K562 (cell line): ENCODE measurements around the gene CEND1. TPM values are rescaled to one million over a fixed set of nuclear protein-coding genes. Genes with fewer than 3 reads are reported as not detected.

Experiments
- ESRRA ChIP-seq: fragments of 450-650 bp; IDR thresholded peaks from 2 replicates; pipeline ENCODE4 v1.6.1; 2014; ENCODE audit warnings: low read depth, mild to moderate bottlenecking, moderate library complexity, borderline replicate concordance
- FOXA3 ChIP-seq, 2 experiments: fragments of 450-650 bp in 1 of 2; sonication (generic) in 1 of 2; formaldehyde crosslinking; IDR thresholded peaks in 1 of 2; conservative IDR thresholded peaks in 1 of 2; 2 replicates each; pipeline versions ENCODE4 v1.4.0 to v1.8.0; 2020 to 2022; ENCODE audit warnings: mild to moderate bottlenecking in 2 of 2, missing genetic modification reagents in 1 of 2
- FOXK1 ChIP-seq: sonication (generic); formaldehyde crosslinking; IDR thresholded peaks from 2 replicates; pipeline ENCODE4 v1.8.0; 2022; ENCODE audit warnings: missing genetic modification reagents, mild to moderate bottlenecking, borderline replicate concordance
- FOXP4 ChIP-seq: sonication (generic); formaldehyde crosslinking; IDR thresholded peaks from 2 replicates; pipeline ENCODE4 v1.8.0; 2022; ENCODE audit warnings: mild to moderate bottlenecking, missing genetic modification reagents, borderline replicate concordance
- KDM2B ChIP-seq: fragments of 250-450 bp; sonication (Bioruptor Pico); IDR thresholded peaks from 2 replicates; pipeline ENCODE4 v1.8.0; 2021; ENCODE audit warnings: mild to moderate bottlenecking, moderate library complexity
- RCOR1 ChIP-seq, 2 experiments: IDR thresholded peaks; 2 replicates each; pipeline ENCODE4 v1.6.1; 2012; ENCODE audit warnings: low read depth in 2 of 2, low read length in 2 of 2, borderline replicate concordance in 1 of 2, improper control_type of control experiment in 1 of 2
- REST ChIP-seq, 2 experiments: fragments of 450-650 bp; formaldehyde crosslinking in 1 of 2; IDR thresholded peaks; 2 replicates each; pipeline versions ENCODE4 v1.4.0 to v1.6.1; 2014 to 2020; ENCODE audit warnings: mild to moderate bottlenecking in 2 of 2, borderline replicate concordance in 1 of 2, low read depth in 1 of 2
- ZFPM2 ChIP-seq: fragments of 250-450 bp; sonication (Bioruptor Pico); IDR thresholded peaks from 2 replicates; pipeline ENCODE4 v1.5.1; 2022; ENCODE audit warnings: mild to moderate bottlenecking
- ZNF57 ChIP-seq: fragments of 450-650 bp; formaldehyde crosslinking; IDR thresholded peaks from 2 replicates; pipeline ENCODE4 v1.4.0; 2020; ENCODE audit warnings: mild to moderate bottlenecking, moderate library complexity
- ZNF639 ChIP-seq, 2 experiments: fragments of 200-800 bp in 1 of 2; sonication (Bioruptor generic) in 1 of 2; sonication (generic) in 1 of 2; formaldehyde crosslinking in 1 of 2; IDR thresholded peaks in 1 of 2; conservative IDR thresholded peaks in 1 of 2; 2 replicates each; pipeline versions ENCODE4 v1.5.0 to v1.6.1; 2016 to 2020; ENCODE audit warnings: missing compliant biosample characterization in 1 of 2, missing genetic modification characterization in 1 of 2, missing genetic modification reagents in 1 of 2
- polyA plus RNA-seq, 8 experiments: library from polyadenylated mRNA; depleted of rRNA in 4 of 8; stranded (reverse) in 5 of 8; unstranded in 3 of 8; fragments of >200 nt; fragmentation: Nextera tagmentation in 2 of 8; fragmentation: Illumina TruSeq in 1 of 8; extraction: Ambion mirVana in 2 of 8; extraction: Trizol in 1 of 8; gene quantifications; 2 replicates each; pipeline versions ENCODE4 v1.2.1 to v1.2.3, GENCODE V29; 2011 to 2014; ENCODE audit warnings: inconsistent platforms in 1 of 8, missing spikeins in 1 of 8
- total RNA-seq, 7 experiments: library from RNA; depleted of rRNA in 6 of 7; stranded (reverse); fragments of >200 nt in 6 of 7; fragmentation: Illumina TruSeq in 2 of 7; extraction: Trizol in 2 of 7; gene quantifications; 2 replicates each; pipeline versions ENCODE4 v1.2.1 to v1.2.3, GENCODE V29; 2011 to 2021; ENCODE audit warnings: low replicate concordance in 1 of 7
- TF ChIP-seq, protein P1 (sequence below), 2 experiments: fragments of 250-450 bp in 1 of 2; fragments of 450-650 bp in 1 of 2; sonication (Bioruptor Pico) in 1 of 2; IDR thresholded peaks; 2 replicates each; pipeline versions ENCODE4 v1.6.1 to v1.8.0; 2016 to 2021; ENCODE audit warnings: mild to moderate bottlenecking in 2 of 2, moderate library complexity in 2 of 2, missing compliant biosample characterization in 1 of 2, missing genetic modification characterization in 1 of 2

Gene CEND1
- total and polyA plus RNA-seq, 9 of the 15 experiments (the other 6 are each of a cell fraction or from before 2014, with no cell fraction given): 0.13 to 0.18 (median 0.16) TPM; not detected in 6

DNA sequence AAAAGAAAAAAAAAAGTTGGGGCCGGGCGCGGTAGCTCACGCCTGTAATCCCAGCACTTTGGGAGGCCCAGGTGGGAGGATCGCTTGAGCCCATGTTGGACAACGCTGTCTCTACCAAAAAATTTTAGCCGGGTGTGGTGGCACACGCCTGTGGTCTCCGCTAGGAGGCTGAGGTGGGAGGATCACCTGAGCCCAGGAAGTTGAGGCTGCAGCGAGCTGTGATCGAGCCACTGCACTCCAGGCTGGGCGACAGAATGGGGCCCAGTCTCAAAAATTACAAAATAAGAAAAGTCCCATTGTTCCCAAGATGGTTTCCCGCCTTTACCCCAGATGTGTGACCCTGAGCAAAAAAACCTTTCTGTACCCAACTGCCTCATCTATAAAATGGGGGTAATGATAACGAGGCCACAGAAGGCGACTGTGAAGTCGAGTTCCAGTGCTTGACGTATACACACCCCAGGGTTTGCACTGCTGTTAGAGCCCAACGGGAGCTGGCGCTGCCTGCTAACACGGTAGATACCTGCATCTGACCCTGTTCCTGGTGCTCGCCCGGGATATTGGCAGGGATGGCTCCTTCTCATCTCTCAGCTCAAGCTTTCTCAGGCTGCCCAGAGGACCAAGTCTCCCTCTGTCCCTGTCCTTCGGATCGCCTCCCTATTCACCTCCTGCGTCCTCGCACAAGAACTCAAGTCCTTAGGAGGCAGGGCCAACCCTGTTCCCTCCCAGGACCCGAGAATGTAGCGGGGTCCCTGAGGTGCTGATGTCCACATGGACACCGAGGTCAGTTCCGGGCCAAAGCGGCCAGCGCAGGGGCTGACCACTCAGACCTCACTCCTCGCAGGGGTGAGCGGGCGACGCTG, 18.8 kb upstream of the CEND1 start (continued):
- TF ChIP-seq REST (IDR thresholded peaks at IDR 0.05; ENCODE audit: borderline replicate concordance) (peak; percentile 83), REST (CRISPR knock-in tag; IDR thresholded peaks at IDR 0.05; ENCODE audit: low read depth) (no peak), ESRRA (peak; percentile 41; the same call in 1 of the 2 replicates), RCOR1 (IDR thresholded peaks at IDR 0.05; ENCODE audit: borderline replicate concordance in 1 of 2, low read depth in 2 of 2, low read length in 2 of 2) (peak in 1 of 2 experiments; percentile 68; a peak in 2 of 4 replicates), FOXA3 (CRISPR knock-in tag; conservative IDR thresholded peaks at IDR 0.05 in 1 of 2, IDR thresholded peaks at IDR 0.05 in 1 of 2) (peak in 1 of 2 experiments; percentile 59; a peak in 1 of 4 replicates), ZNF57 (CRISPR knock-in tag) (no peak), ZNF639 (CRISPR knock-in tag; conservative IDR thresholded peaks at IDR 0.05 in 1 of 2, IDR thresholded peaks at IDR 0.05 in 1 of 2) (no peak), ZFPM2 (CRISPR knock-in tag) (0 out of 2 replicates have a peak, but pooled peaks have one; percentile 9), FOXP4 (CRISPR knock-in tag) (no peak), KDM2B (CRISPR knock-in tag) (peak; percentile 50; the same call in 1 of the 2 replicates), FOXK1 (CRISPR knock-in tag) (0 out of 2 replicates have a peak, but pooled peaks have one; percentile 56)
- TF ChIP-seq, protein P1, sequence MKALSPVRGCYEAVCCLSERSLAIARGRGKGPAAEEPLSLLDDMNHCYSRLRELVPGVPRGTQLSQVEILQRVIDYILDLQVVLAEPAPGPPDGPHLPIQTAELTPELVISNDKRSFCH (CRISPR knock-in tag; IDR thresholded peaks at IDR 0.05): no peak
- TF ChIP-seq, protein P1 (tag; IDR thresholded peaks at IDR 0.05): no peak
